K562 (cell line): ENCODE results near the gene ALG5. TPM values are rescaled to one million over a fixed set of nuclear protein-coding genes. Genes with fewer than 3 reads are reported as not detected.

Source experiments
- ATAC-seq: fragments of 200-7000 bp; cut with Tn5 transposase; 3 replicates; pipeline ENCODE4 v1.9.1; 2020; ENCODE audit warnings: moderate library complexity
- BruUV-seq: library from RNA; stranded (reverse); fragments of 400-500 nt; replicated peaks from 2 replicates; lab custom pipeline; 2021; lab: Mats Ljungman, UMichigan
- CTCF ChIA-PET: fragments of 300-600 bp; formaldehyde crosslinking; extraction: SDS; loops from one replicate; lab custom pipeline; 2021; ENCODE audit warnings: low intra/inter-chr PET ratio; lab: Yijun Ruan, JAX
- POLR2A ChIA-PET: fragments of 300-600, 350-650 bp; sonication (Branson Sonifier 250); formaldehyde crosslinking; extraction: SDS; loops from one replicate; lab custom pipeline; 2021; ENCODE audit warnings: antibody characterized with exemption, inconsistent platforms; lab: Yijun Ruan, JAX
- DNase-seq, 4 experiments: peaks; one replicate each; pipeline versions ENCODE4 v3.0.0 to v3.0.0-alpha.2; 2011 to 2018; ENCODE audit warnings: low spot score in 3 of 4, mixed read lengths in 3 of 4; ENCODE audit errors: extremely low read depth in 1 of 4
- FAIRE-seq: peaks from 2 replicates; lab custom pipeline; 2011; peaks lifted over from hg19 to GRCh38; lab: Jason Lieb, UNC
- H2AFZ ChIP-seq: 2 replicates; pipeline ENCODE4 v1.6.0; 2011; ENCODE audit warnings: low read depth, low read length, control low read depth, inconsistent platforms
- H3K27ac ChIP-seq: fragments of 200-600 bp; 3 replicates; pipeline ENCODE4 v1.8.0; 2011; ENCODE audit warnings: low read depth, mild to moderate bottlenecking, control low read depth, inconsistent platforms, low read length, moderate library complexity, mixed read lengths; ENCODE audit errors: extremely low read depth
- H3K27me3 ChIP-seq, 2 experiments: fragments of 300-600 bp in 1 of 2; 2 replicates in 1 of 2; 3 replicates in 1 of 2; pipeline versions ENCODE4 v1.6.0 to v1.8.0; 2011; ENCODE audit warnings: inconsistent platforms in 2 of 2, low read length in 2 of 2, mild to moderate bottlenecking in 1 of 2, mixed read lengths in 1 of 2, moderate library complexity in 1 of 2; ENCODE audit not compliant: control insufficient read depth in 2 of 2, insufficient read depth in 2 of 2
- H3K36me3 ChIP-seq: fragments of 300-600 bp; 3 replicates; pipeline ENCODE4 v1.8.0; 2011; ENCODE audit warnings: mild to moderate bottlenecking, low read length, inconsistent platforms; ENCODE audit not compliant: control insufficient read depth, insufficient read depth
- H3K4me1 ChIP-seq, 2 experiments: fragments of 200-600 bp in 1 of 2; replicated peaks in 1 of 2; 2 replicates in 1 of 2; 3 replicates in 1 of 2; pipeline versions ENCODE4 v1.5.1 to v1.8.0; 2011; ENCODE audit warnings: inconsistent platforms in 2 of 2, low read length in 2 of 2, mild to moderate bottlenecking in 1 of 2, mixed read lengths in 1 of 2, moderate library complexity in 1 of 2; ENCODE audit not compliant: control insufficient read depth in 2 of 2, insufficient read depth in 2 of 2
- H3K4me2 ChIP-seq: 2 replicates; pipeline ENCODE4 v1.6.1; 2011; ENCODE audit warnings: low read length, control low read depth, inconsistent platforms, mixed read lengths; ENCODE audit not compliant: insufficient read depth
- H3K4me3 ChIP-seq: fragments of 200-600 bp; sonication (generic), shearing (Covaris generic); 2 replicates; pipeline ENCODE4 v1.5.1; 2016; ENCODE audit warnings: control low read depth, inconsistent platforms
- H3K79me2 ChIP-seq: fragments of 200-600 bp; 3 replicates; pipeline ENCODE4 v1.8.0; 2011; ENCODE audit warnings: low read length, inconsistent platforms; ENCODE audit not compliant: control insufficient read depth, insufficient read depth
- H3K9ac ChIP-seq, 2 experiments: 2 replicates each; pipeline versions ENCODE4 v1.6.0 to v1.6.1; 2011; ENCODE audit warnings: low read depth in 2 of 2, low read length in 2 of 2, control low read depth in 1 of 2, inconsistent platforms in 1 of 2, mild to moderate bottlenecking in 1 of 2, mixed read lengths in 1 of 2; ENCODE audit not compliant: insufficient read depth in 1 of 2
- H3K9me1 ChIP-seq: one replicate; pipeline ENCODE4 v1.6.0; 2011; ENCODE audit warnings: inconsistent platforms, mild to moderate bottlenecking, low read length, moderate library complexity; ENCODE audit not compliant: control insufficient read depth, insufficient read depth
- H3K9me3 ChIP-seq: replicated peaks from 2 replicates; pipeline ENCODE4 v1.5.1; 2011; ENCODE audit warnings: low read depth, low read length, inconsistent platforms; ENCODE audit not compliant: control insufficient read depth, insufficient read depth
- H4K20me1 ChIP-seq: replicated peaks from 2 replicates; pipeline ENCODE4 v1.6.1; 2011; ENCODE audit warnings: low read length, inconsistent platforms, mixed read lengths; ENCODE audit not compliant: control insufficient read depth, insufficient read depth
- BRD4 ChIP-seq: fragments of 200-600 bp; sonication (generic); IDR thresholded peaks from 2 replicates; pipeline ENCODE4 v1.6.1; 2017; ENCODE audit warnings: inconsistent platforms
- ELF1 ChIP-seq: fragments of 200-800 bp; sonication (Bioruptor generic); IDR thresholded peaks from 2 replicates; pipeline ENCODE4 v1.6.1; 2016; ENCODE audit warnings: missing genetic modification characterization, missing compliant biosample characterization
- ELF2 ChIP-seq: fragments of 250-450 bp; sonication (Bioruptor Pico); IDR thresholded peaks from 2 replicates; pipeline ENCODE4 v1.5.0; 2021; ENCODE audit warnings: mild to moderate bottlenecking
- FOXA1 ChIP-seq: fragments of 450-650 bp; IDR thresholded peaks from 2 replicates; pipeline ENCODE4 v1.6.1; 2016; ENCODE audit warnings: mild to moderate bottlenecking, borderline replicate concordance
- HOXB6 ChIP-seq: fragments of 250-450 bp; sonication (Bioruptor Pico); IDR thresholded peaks from 2 replicates; pipeline ENCODE4 v1.5.1; 2022; ENCODE audit warnings: mild to moderate bottlenecking, borderline replicate concordance
- NFATC3 ChIP-seq: fragments of 450-650 bp; IDR thresholded peaks from 2 replicates; pipeline ENCODE4 v1.6.1; 2017; ENCODE audit warnings: mild to moderate bottlenecking
- PHB ChIP-seq: fragments of 250-450 bp; sonication (Bioruptor Pico); IDR thresholded peaks from 2 replicates; pipeline ENCODE4 v1.5.0; 2021
- RB1 ChIP-seq: fragments of 450-650 bp; IDR thresholded peaks from 2 replicates; pipeline ENCODE4 v1.6.1; 2017; ENCODE audit warnings: low read depth, mild to moderate bottlenecking
- RBM15 ChIP-seq: fragments of 200-400 bp; formaldehyde crosslinking; IDR thresholded peaks from 2 replicates; pipeline ENCODE4 v1.6.1; 2018; ENCODE audit warnings: mild to moderate bottlenecking, low read length, moderate library complexity; ENCODE audit not compliant: insufficient read depth
- ZNF695 ChIP-seq: fragments of 450-650 bp; formaldehyde crosslinking; IDR thresholded peaks from 2 replicates; pipeline ENCODE4 v1.4.0; 2020; ENCODE audit warnings: mild to moderate bottlenecking, moderate library complexity
- ZNF75A ChIP-seq: fragments of 450-650 bp; formaldehyde crosslinking; IDR thresholded peaks from 2 replicates; pipeline ENCODE4 v1.4.0; 2020; ENCODE audit warnings: mild to moderate bottlenecking
- WGBS: fragments of 100-300 bp; shearing (Covaris generic); methylation state at CpG from one replicate; pipeline ENCODE4 v1.1.6; 2016; ENCODE audit warnings: low coverage, mixed read lengths; ENCODE audit not compliant: insufficient coverage; ENCODE audit errors: missing lambda C conversion rate; 5-methylcytosine and 5-hydroxymethylcytosine counted together
- in situ Hi-C: fragments of 300-500 bp; cut with MboI; formaldehyde crosslinking; loops from 4 replicates; pipeline ENCODE4 v1.15.0; 2018; ENCODE audit warnings: inconsistent platforms, mixed read lengths
- intact Hi-C: fragments of 100-400 bp; cut with micrococcal nuclease; formaldehyde crosslinking; loops from 2 replicates; pipeline ENCODE4 v1.14.2; 2022
- polyA plus RNA-seq, 8 experiments: library from polyadenylated mRNA; depleted of rRNA in 4 of 8; stranded (reverse) in 5 of 8; unstranded in 3 of 8; fragments of >200 nt; fragmentation: Nextera tagmentation in 2 of 8; fragmentation: Illumina TruSeq in 1 of 8; extraction: Ambion mirVana in 2 of 8; extraction: Trizol in 1 of 8; gene quantifications; 2 replicates each; pipeline versions ENCODE4 v1.2.1 to v1.2.3, GENCODE V29; 2011 to 2014; ENCODE audit warnings: inconsistent platforms in 1 of 8, missing spikeins in 1 of 8
- total RNA-seq, 7 experiments: library from RNA; depleted of rRNA in 6 of 7; stranded (reverse); fragments of >200 nt in 6 of 7; fragmentation: Illumina TruSeq in 2 of 7; extraction: Trizol in 2 of 7; gene quantifications; 2 replicates each; pipeline versions ENCODE4 v1.2.1 to v1.2.3, GENCODE V29; 2011 to 2021; ENCODE audit warnings: low replicate concordance in 1 of 7
- TF ChIP-seq, protein P1 (sequence below): fragments of 450-650 bp; IDR thresholded peaks from 2 replicates; pipeline ENCODE4 v1.6.1; 2016; ENCODE audit warnings: mild to moderate bottlenecking, moderate library complexity

ALG5 gene
- total and polyA plus RNA-seq, 9 of the 15 experiments (the other 6 are each of a cell fraction or from before 2014, with no cell fraction given) = 33.6 to 80.5 (median 48.2) TPM

DNA sequence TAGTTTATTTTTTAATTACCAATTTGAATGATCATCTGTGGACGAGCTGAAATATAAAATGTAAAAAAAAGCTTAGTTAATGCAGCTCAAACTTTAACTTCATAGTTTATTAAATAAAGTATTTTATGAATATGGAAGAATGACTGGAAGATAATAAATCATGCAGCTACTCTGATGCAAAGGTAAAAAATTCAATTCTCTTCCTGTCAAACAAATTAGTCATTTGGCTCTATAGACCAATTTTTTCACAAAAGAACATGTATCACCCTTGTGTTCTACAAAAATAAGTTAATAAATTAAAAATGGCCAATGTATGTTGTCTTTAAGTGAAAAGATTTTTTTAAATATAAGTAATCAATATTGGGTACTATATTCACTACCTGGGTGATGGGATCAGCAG lies 27.6 kb upstream of the ALG5 start:
- in situ Hi-C loops = no loop called here
- BruUV-seq = no TSS peak
- POLR2A ChIA-PET = no interaction called here
- no peak for TF ChIP-seq ZNF75A (CRISPR knock-in tag)
- TF ChIP-seq ELF2 (CRISPR knock-in tag) = no peak
- TF ChIP-seq ELF1 (tag) = no peak
- TF ChIP-seq, protein P1, sequence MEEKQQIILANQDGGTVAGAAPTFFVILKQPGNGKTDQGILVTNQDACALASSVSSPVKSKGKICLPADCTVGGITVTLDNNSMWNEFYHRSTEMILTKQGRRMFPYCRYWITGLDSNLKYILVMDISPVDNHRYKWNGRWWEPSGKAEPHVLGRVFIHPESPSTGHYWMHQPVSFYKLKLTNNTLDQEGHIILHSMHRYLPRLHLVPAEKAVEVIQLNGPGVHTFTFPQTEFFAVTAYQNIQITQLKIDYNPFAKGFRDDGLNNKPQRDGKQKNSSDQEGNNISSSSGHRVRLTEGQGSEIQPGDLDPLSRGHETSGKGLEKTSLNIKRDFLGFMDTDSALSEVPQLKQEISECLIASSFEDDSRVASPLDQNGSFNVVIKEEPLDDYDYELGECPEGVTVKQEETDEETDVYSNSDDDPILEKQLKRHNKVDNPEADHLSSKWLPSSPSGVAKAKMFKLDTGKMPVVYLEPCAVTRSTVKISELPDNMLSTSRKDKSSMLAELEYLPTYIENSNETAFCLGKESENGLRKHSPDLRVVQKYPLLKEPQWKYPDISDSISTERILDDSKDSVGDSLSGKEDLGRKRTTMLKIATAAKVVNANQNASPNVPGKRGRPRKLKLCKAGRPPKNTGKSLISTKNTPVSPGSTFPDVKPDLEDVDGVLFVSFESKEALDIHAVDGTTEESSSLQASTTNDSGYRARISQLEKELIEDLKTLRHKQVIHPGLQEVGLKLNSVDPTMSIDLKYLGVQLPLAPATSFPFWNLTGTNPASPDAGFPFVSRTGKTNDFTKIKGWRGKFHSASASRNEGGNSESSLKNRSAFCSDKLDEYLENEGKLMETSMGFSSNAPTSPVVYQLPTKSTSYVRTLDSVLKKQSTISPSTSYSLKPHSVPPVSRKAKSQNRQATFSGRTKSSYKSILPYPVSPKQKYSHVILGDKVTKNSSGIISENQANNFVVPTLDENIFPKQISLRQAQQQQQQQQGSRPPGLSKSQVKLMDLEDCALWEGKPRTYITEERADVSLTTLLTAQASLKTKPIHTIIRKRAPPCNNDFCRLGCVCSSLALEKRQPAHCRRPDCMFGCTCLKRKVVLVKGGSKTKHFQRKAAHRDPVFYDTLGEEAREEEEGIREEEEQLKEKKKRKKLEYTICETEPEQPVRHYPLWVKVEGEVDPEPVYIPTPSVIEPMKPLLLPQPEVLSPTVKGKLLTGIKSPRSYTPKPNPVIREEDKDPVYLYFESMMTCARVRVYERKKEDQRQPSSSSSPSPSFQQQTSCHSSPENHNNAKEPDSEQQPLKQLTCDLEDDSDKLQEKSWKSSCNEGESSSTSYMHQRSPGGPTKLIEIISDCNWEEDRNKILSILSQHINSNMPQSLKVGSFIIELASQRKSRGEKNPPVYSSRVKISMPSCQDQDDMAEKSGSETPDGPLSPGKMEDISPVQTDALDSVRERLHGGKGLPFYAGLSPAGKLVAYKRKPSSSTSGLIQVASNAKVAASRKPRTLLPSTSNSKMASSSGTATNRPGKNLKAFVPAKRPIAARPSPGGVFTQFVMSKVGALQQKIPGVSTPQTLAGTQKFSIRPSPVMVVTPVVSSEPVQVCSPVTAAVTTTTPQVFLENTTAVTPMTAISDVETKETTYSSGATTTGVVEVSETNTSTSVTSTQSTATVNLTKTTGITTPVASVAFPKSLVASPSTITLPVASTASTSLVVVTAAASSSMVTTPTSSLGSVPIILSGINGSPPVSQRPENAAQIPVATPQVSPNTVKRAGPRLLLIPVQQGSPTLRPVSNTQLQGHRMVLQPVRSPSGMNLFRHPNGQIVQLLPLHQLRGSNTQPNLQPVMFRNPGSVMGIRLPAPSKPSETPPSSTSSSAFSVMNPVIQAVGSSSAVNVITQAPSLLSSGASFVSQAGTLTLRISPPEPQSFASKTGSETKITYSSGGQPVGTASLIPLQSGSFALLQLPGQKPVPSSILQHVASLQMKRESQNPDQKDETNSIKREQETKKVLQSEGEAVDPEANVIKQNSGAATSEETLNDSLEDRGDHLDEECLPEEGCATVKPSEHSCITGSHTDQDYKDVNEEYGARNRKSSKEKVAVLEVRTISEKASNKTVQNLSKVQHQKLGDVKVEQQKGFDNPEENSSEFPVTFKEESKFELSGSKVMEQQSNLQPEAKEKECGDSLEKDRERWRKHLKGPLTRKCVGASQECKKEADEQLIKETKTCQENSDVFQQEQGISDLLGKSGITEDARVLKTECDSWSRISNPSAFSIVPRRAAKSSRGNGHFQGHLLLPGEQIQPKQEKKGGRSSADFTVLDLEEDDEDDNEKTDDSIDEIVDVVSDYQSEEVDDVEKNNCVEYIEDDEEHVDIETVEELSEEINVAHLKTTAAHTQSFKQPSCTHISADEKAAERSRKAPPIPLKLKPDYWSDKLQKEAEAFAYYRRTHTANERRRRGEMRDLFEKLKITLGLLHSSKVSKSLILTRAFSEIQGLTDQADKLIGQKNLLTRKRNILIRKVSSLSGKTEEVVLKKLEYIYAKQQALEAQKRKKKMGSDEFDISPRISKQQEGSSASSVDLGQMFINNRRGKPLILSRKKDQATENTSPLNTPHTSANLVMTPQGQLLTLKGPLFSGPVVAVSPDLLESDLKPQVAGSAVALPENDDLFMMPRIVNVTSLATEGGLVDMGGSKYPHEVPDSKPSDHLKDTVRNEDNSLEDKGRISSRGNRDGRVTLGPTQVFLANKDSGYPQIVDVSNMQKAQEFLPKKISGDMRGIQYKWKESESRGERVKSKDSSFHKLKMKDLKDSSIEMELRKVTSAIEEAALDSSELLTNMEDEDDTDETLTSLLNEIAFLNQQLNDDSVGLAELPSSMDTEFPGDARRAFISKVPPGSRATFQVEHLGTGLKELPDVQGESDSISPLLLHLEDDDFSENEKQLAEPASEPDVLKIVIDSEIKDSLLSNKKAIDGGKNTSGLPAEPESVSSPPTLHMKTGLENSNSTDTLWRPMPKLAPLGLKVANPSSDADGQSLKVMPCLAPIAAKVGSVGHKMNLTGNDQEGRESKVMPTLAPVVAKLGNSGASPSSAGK = no peak
- TF ChIP-seq ZNF695 (CRISPR knock-in tag) = no peak
- TF ChIP-seq FOXA1 = no peak
- TF ChIP-seq RBM15 = no peak
- TF ChIP-seq HOXB6 = no peak
- TF ChIP-seq NFATC3 = no peak
- no peak for TF ChIP-seq PHB (CRISPR knock-in tag)
- no peak for TF ChIP-seq RB1
- no peak for TF ChIP-seq BRD4

More for the DNA sequence above, 27.6 kb upstream of the ALG5 start:
- no peak for FAIRE-seq
- H3K4me1 ChIP-seq = no peaks in the 10 kb centered on the region
- H3K79me2 ChIP-seq = no peaks in the 10 kb centered on the region
- H3K27me3 ChIP-seq = no peaks in the 10 kb centered on the region
- intact Hi-C loops = no loop called here
- H3K4me3 ChIP-seq = no peak overlapping the region
- H3K4me2 ChIP-seq = no peak overlapping the region
- H3K9me3 ChIP-seq = no peaks in the 10 kb centered on the region
- no peak overlapping the region for H3K27ac ChIP-seq
- no peaks in the 10 kb centered on the region for H3K9me1 ChIP-seq
- no peak overlapping the region for H2AFZ ChIP-seq
- CTCF ChIA-PET = no interaction called here
- H3K9ac ChIP-seq = no peak overlapping the region
- peaks cover 61% of the 10 kb centered on the region for H3K36me3 ChIP-seq
- ATAC-seq = no peak
- WGBS = 100% methylated on average over 1 of the region's 1 CpG
- H4K20me1 ChIP-seq = no peaks in the 10 kb centered on the region
- no peak for DNase-seq
